Caco-2 (cell line): ENCODE data around the gene MRGPRF. TPM values are rescaled to one million over a fixed set of nuclear protein-coding genes. Genes with fewer than 3 reads are reported as not detected.

Experiments
- BruUV-seq: library from RNA; stranded (reverse); fragments of 400-500 nt; replicated peaks from 2 replicates; lab custom pipeline; 2021; lab: Mats Ljungman, UMichigan
- CTCF ChIA-PET: fragments of 300-600 bp; sonication (Branson Sonifier 250); formaldehyde crosslinking; loops from one replicate; lab custom pipeline; 2022; ENCODE audit warnings: antibody characterized with exemption; lab: Charles Lee
- POLR2A ChIA-PET: fragments of 300-600 bp; sonication (Branson Sonifier 250); formaldehyde crosslinking; loops from one replicate; lab custom pipeline; 2022; ENCODE audit warnings: antibody characterized with exemption; lab: Charles Lee
- DNase-seq, 2 experiments: peaks; one replicate each; pipeline versions ENCODE4 v3.0.0 to v3.0.0-alpha.2; 2020 to 2022
- H3K27me3 ChIP-seq: replicated peaks from 2 replicates; pipeline ENCODE4 v1.6.0; 2011; ENCODE audit warnings: low read length; ENCODE audit not compliant: control insufficient read depth, insufficient read depth
- H3K36me3 ChIP-seq: 2 replicates; pipeline ENCODE4 v1.5.1; 2011; ENCODE audit warnings: low read length; ENCODE audit not compliant: control insufficient read depth, insufficient read depth
- H3K4me1 ChIP-seq: fragments of 250-450 bp; sonication (Bioruptor Pico); 2 replicates; pipeline ENCODE4 v1.5.1; 2020; ENCODE audit warnings: mild to moderate bottlenecking
- H3K4me3 ChIP-seq: 2 replicates; pipeline ENCODE4 v1.5.1; 2011; ENCODE audit warnings: low read depth, mild to moderate bottlenecking, control low read depth, low read length
- H3K9me3 ChIP-seq: fragments of 250-450 bp; sonication (Bioruptor Pico); 2 replicates; pipeline ENCODE4 v1.5.1; 2020; ENCODE audit warnings: mild to moderate bottlenecking, moderate library complexity
- H3K27ac Mint-ChIP-seq: one replicate; pipeline ENCODE4 v1.8.0; 2022; ENCODE audit warnings: mixed read lengths; ENCODE audit not compliant: unreplicated experiment
- H3K27me3 Mint-ChIP-seq: one replicate; pipeline ENCODE4 v1.8.0; 2022; ENCODE audit warnings: mixed read lengths; ENCODE audit not compliant: insufficient read depth, unreplicated experiment
- H3K36me3 Mint-ChIP-seq: one replicate; pipeline ENCODE4 v1.8.0; 2022; ENCODE audit warnings: mild to moderate bottlenecking, mixed read lengths; ENCODE audit not compliant: insufficient read depth, unreplicated experiment
- H3K4me1 Mint-ChIP-seq: one replicate; pipeline ENCODE4 v1.8.0; 2022; ENCODE audit warnings: low read depth, mixed read lengths; ENCODE audit not compliant: unreplicated experiment
- H3K4me3 Mint-ChIP-seq: one replicate; pipeline ENCODE4 v1.8.0; 2022; ENCODE audit warnings: mild to moderate bottlenecking, moderate library complexity, mixed read lengths; ENCODE audit not compliant: unreplicated experiment
- H3K9me3 Mint-ChIP-seq: one replicate; pipeline ENCODE4 v1.8.0; 2022; ENCODE audit warnings: mixed read lengths; ENCODE audit not compliant: unreplicated experiment
- CTCF ChIP-seq, 2 experiments: fragments of 200-600 bp in 1 of 2; IDR thresholded peaks; 1 replicate in 1 of 2; 2 replicates in 1 of 2; pipeline versions ENCODE4 v1.5.1 to v1.8.0; 2011 to 2022; ENCODE audit warnings: antibody characterized with exemption in 1 of 2, control low read depth in 1 of 2, inconsistent platforms in 1 of 2, low read depth in 1 of 2, low read length in 1 of 2, mild to moderate bottlenecking in 1 of 2, moderate library complexity in 1 of 2; ENCODE audit not compliant: insufficient read depth in 1 of 2, severe bottlenecking in 1 of 2, unreplicated experiment in 1 of 2
- intact Hi-C: fragments of 100-400 bp; cut with micrococcal nuclease; formaldehyde crosslinking; loops from one replicate; pipeline ENCODE4 v1.10.0; 2022; ENCODE audit not compliant: unreplicated experiment
- total RNA-seq: library from RNA; stranded (reverse); gene quantifications from 2 replicates; pipeline ENCODE4 v1.2.3, GENCODE V29; 2022

MRGPRF gene
- total RNA-seq, 1 experiment from 2014 or later: 0.14 TPM

- BruUV-seq: no TSS peak
- Mint-ChIP-seq H3K27me3 (no peaks in the 10 kb centered on the region), H3K27ac (no peak overlapping the region), H3K36me3 (peaks cover 38% of the 10 kb centered on the region), H3K4me1 (peaks cover 11% of the 10 kb centered on the region), H3K9me3 (no peaks in the 10 kb centered on the region), H3K4me3 (no peak overlapping the region)
- TF ChIP-seq CTCF (IDR thresholded peaks at IDR 0.05; ENCODE audit: insufficient read depth in 1 of 2, low read depth in 1 of 2, low read length in 1 of 2, severe bottlenecking in 1 of 2, unreplicated experiment in 1 of 2): no peak
- CTCF ChIA-PET: interaction anchor here (0.7 kb wide), 1 partner anchor 32 kb away, joined by 3 read pairs; no protein-coding TSS in a partner anchor
- Histone ChIP-seq H3K9me3 (peaks cover 4% of the 10 kb centered on the region; the same call in 1 of the 2 replicates), H3K27me3 (no peaks in the 10 kb centered on the region), H3K4me3 (no peak overlapping the region), H3K4me1 (peaks cover 18% of the 10 kb centered on the region), H3K36me3 (peaks cover 5% of the 10 kb centered on the region; the same call in 1 of the 2 replicates)
- intact Hi-C loops: no loop called here
- DNase-seq: no peak
- POLR2A ChIA-PET: interaction anchor here (1.0 kb wide), 1 partner anchor 9 kb away, joined by 3 read pairs; the partner anchor contains the start of gene TPCN2
These were observed 44.2 kb upstream of the MRGPRF start for GRCh38 chr11:69057236-69057635.

DNA sequence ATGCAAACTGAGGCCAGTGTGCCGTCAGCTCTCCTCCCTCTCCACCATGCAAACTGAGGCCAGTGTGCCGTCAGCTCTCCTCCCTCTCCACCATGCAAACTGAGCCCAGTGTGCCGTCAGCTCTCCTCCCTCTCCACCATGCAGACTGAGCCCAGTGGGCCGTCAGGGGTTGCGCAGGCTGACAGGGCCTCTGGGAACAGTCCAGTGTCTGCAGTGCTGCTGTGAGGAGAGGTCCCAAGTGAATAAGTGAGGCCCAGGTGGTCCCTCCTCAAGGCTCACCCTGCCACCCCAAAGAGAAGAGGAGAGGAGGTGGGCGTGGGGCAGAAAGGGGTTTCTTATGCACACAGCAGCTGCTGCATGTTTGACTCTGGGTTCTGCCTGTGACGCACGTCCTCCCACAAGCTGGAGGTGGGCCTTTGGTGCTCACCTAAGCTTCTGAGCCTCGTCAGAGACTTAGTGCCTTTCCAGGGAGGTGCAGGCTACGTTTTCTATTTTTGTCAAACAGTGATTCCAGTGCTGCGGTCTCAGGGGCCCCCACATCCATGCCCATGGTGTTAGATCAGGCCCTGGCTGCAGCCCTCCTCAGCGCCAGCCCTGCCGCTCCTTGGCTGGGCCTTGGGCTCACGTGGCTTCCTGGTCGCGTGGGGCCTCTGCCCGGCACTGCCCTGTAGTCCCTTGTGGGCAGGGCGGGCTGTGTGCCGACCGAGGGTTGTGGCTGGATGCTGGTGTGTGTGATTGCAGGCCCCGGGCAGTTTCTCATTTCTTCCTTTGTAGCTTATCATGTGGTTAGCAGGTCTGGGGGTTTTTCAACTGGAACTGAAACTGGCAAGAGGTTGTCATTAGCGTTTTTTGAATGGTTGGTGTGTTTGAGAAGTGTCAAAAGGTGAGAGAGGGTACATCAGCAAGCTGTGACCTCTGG lies 42.8 kb upstream of the MRGPRF start:
- H3K27me3 ChIP-seq: no peaks in the 10 kb centered on the region
- peaks cover 34% of the 10 kb centered on the region for H3K36me3 Mint-ChIP-seq
- no TSS peak for BruUV-seq
- peak overlapping the region; percentile 16 for H3K4me3 Mint-ChIP-seq
- peaks cover 5% of the 10 kb centered on the region; the same call in 1 of the 2 replicates for H3K36me3 ChIP-seq
- no peaks in the 10 kb centered on the region for H3K9me3 Mint-ChIP-seq
- intact Hi-C loops: no loop called here
- H3K9me3 ChIP-seq: peaks cover 4% of the 10 kb centered on the region; the same call in 1 of the 2 replicates
- H3K4me3 ChIP-seq: no peak overlapping the region
- TF ChIP-seq CTCF (IDR thresholded peaks at IDR 0.05; ENCODE audit: insufficient read depth in 1 of 2, low read depth in 1 of 2, low read length in 1 of 2, severe bottlenecking in 1 of 2, unreplicated experiment in 1 of 2): no peak
- H3K4me1 ChIP-seq: peaks cover 27% of the 10 kb centered on the region
- DNase-seq: no peak
- H3K27ac Mint-ChIP-seq: peak overlapping the region; percentile 53
- H3K4me1 Mint-ChIP-seq: peaks cover 11% of the 10 kb centered on the region
- no peaks in the 10 kb centered on the region for H3K27me3 Mint-ChIP-seq
- ChIA-PET CTCF (interaction anchor here (0.7 to 1.2 kb wide), 2 partner anchors 11 to 409 kb away, joined by 4 to 7 read pairs; no protein-coding TSS in a partner anchor), POLR2A (interaction anchor here (0.6 kb wide), 1 partner anchor 449 kb away, joined by 7 read pairs; no protein-coding TSS in a partner anchor)

DNA sequence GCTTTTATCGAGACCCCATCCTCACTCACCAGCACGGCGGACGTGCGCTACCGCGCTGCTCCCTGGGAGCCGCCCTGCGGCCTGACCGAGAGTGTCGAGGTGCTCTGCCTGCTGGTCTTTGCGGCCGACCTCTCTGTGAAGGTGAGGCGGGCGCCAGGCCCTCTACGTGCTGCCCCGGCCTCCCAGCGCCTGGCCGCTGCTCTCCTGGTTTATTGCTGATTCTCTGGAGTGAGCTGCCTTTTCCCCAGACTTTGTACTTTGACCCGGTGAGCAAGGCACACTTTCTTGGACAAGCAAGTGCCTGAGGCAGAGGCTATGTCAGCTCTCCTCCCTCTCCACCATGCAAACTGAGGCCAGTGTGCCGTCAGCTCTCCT lies 42.2 kb upstream of the MRGPRF start:
- POLR2A ChIA-PET: interaction anchor here (0.6 kb wide), 1 partner anchor 449 kb away, joined by 7 read pairs; no protein-coding TSS in a partner anchor
- Histone ChIP-seq H3K36me3 (peaks cover 5% of the 10 kb centered on the region; the same call in 1 of the 2 replicates), H3K4me1 (peaks cover 33% of the 10 kb centered on the region), H3K9me3 (peaks cover 4% of the 10 kb centered on the region; the same call in 1 of the 2 replicates), H3K27me3 (no peaks in the 10 kb centered on the region), H3K4me3 (no peak overlapping the region)
- peak overlapping the region; percentile 53 for H3K27ac Mint-ChIP-seq
- no TSS peak for BruUV-seq
- peak overlapping the region; percentile 16 for H3K4me3 Mint-ChIP-seq
- CTCF ChIA-PET: interaction anchor here (0.7 to 1.2 kb wide), 3 partner anchors 11 to 408 kb away, joined by 3 to 7 read pairs (median 4); no protein-coding TSS in a partner anchor
- intact Hi-C loops: no loop called here
- H3K36me3 Mint-ChIP-seq: peaks cover 30% of the 10 kb centered on the region
- H3K9me3 Mint-ChIP-seq: no peaks in the 10 kb centered on the region
- peak; percentile 77 to 85 for DNase-seq
- TF ChIP-seq CTCF (IDR thresholded peaks at IDR 0.05; ENCODE audit: insufficient read depth in 1 of 2, low read depth in 1 of 2, low read length in 1 of 2, severe bottlenecking in 1 of 2, unreplicated experiment in 1 of 2): no peak
- peaks cover 11% of the 10 kb centered on the region for H3K4me1 Mint-ChIP-seq
- H3K27me3 Mint-ChIP-seq: no peaks in the 10 kb centered on the region
